ENCODE measurements around the gene KDM2A.
A peak's percentile ranks its signal among the peaks of the same experiment; 100 is the strongest.

KDM2A gene

GRCh38 chr11:67287355-67288197 is 168.5 kb downstream of the KDM2A start:
- TF ChIP-seq POLR2A (IDR thresholded peaks at IDR 0.05; ENCODE audit: extremely low read depth, insufficient read length) (no peak), MYC (IDR thresholded peaks at IDR 0.05; ENCODE audit: low read depth, low read length) (0 out of 2 replicates have a peak, but pooled peaks have one; percentile 10)
- DNase-seq (ENCODE audit: low read depth) = peak; percentile 74

GRCh38 chr11:67288198-67288451 is 169.1 kb downstream of the KDM2A start:
- DNase-seq (ENCODE audit: low read depth) = no peak
- H3K4me3 ChIP-seq (ENCODE audit: low read depth, low read length) = peak overlapping the region; percentile 52
- TF ChIP-seq CTCF (IDR thresholded peaks at IDR 0.05; ENCODE audit: low read depth, low read length) (no peak), MAX (IDR thresholded peaks at IDR 0.05; ENCODE audit: low read depth, low read length) (peak; percentile 77)

More at GRCh38 chr11:67287355-67288197, 168.5 kb downstream of the KDM2A start:
- H3K4me3 ChIP-seq (ENCODE audit: low read depth, low read length) = peak overlapping the region; percentile 52

GRCh38 chr11:67288452-67289225 is 169.6 kb downstream of the KDM2A start:
- TF ChIP-seq MYC (IDR thresholded peaks at IDR 0.05; ENCODE audit: low read depth, low read length) (peak; percentile 91), MAX (IDR thresholded peaks at IDR 0.05; ENCODE audit: low read depth, low read length) (peak; percentile 56; the same call in 1 of the 2 replicates), POLR2A (IDR thresholded peaks at IDR 0.05; ENCODE audit: extremely low read depth, insufficient read length) (peak; percentile 85), CTCF (IDR thresholded peaks at IDR 0.05; ENCODE audit: low read depth, low read length) (peak; percentile 37)
- peak overlapping the region; percentile 66 for H3K4me3 ChIP-seq (ENCODE audit: low read depth, low read length)
- DNase-seq (ENCODE audit: low read depth) = peak; percentile 100

GRCh38 chr11:67289226-67289650 is 170.2 kb downstream of the KDM2A start, which contains the start of gene ANKRD13D:
Gene ANKRD13D, plus strand, starts transcription at chr11:67289303. Its CDS starts 158 bp downstream, at chr11:67289461.
- H3K4me3 ChIP-seq (ENCODE audit: low read depth, low read length) = peak within 1 kb of the TSS; percentile 91
- TF ChIP-seq MYC (IDR thresholded peaks at IDR 0.05; ENCODE audit: low read depth, low read length) (0 out of 2 replicates have a peak, but pooled peaks have one; percentile 10), MAX (IDR thresholded peaks at IDR 0.05; ENCODE audit: low read depth, low read length) (no peak), POLR2A (IDR thresholded peaks at IDR 0.05; ENCODE audit: extremely low read depth, insufficient read length) (no peak)
- DNase-seq (ENCODE audit: low read depth) = no peak

GRCh38 chr11:67289651-67290479 is 170.8 kb downstream of the KDM2A start:
- peak overlapping the region; percentile 91 for H3K4me3 ChIP-seq (ENCODE audit: low read depth, low read length)
- no peak for DNase-seq (ENCODE audit: low read depth)
- no peak for TF ChIP-seq CTCF (IDR thresholded peaks at IDR 0.05; ENCODE audit: low read depth, low read length)
- no peak for TF ChIP-seq MAX (IDR thresholded peaks at IDR 0.05; ENCODE audit: low read depth, low read length)
- TF ChIP-seq MYC (IDR thresholded peaks at IDR 0.05; ENCODE audit: low read depth, low read length) = no peak
- TF ChIP-seq POLR2A (IDR thresholded peaks at IDR 0.05; ENCODE audit: extremely low read depth, insufficient read length) = no peak

- TF ChIP-seq POLR2A (IDR thresholded peaks at IDR 0.05; ENCODE audit: extremely low read depth, insufficient read length) (no peak), MYC (IDR thresholded peaks at IDR 0.05; ENCODE audit: low read depth, low read length) (no peak), CTCF (IDR thresholded peaks at IDR 0.05; ENCODE audit: low read depth, low read length) (no peak), MAX (IDR thresholded peaks at IDR 0.05; ENCODE audit: low read depth, low read length) (no peak)
- no peak for DNase-seq (ENCODE audit: low read depth)
- H3K4me3 ChIP-seq (ENCODE audit: low read depth, low read length) = peak overlapping the region; percentile 91
Measured at GRCh38 chr11:67290801-67291200, 171.7 kb downstream of the KDM2A start.

Data from NB4 (cell line).